NK-92 treated with Interleukin-12 subunit alpha and Interleukin-12 subunit beta, amount 100 ng/mL, for 24 hours (cell line): Measurements from ENCODE around the gene LIPI.
A peak's percentile ranks its signal among the peaks of the same experiment; 100 is the strongest.
"Not testable (repeated sequence)": the region's sequence is repeated elsewhere in the genome, so short reads cannot be mapped to it uniquely, and the experiment has no call there.

ENCODE experiments used
- DNase-seq: peaks from one replicate; lab custom pipeline; 2025; lab: John Stamatoyannopoulos, UW

Gene LIPI

GRCh38 chr21:14210738-14211137, at the start of gene LIPI:
LIPI (minus strand) TSS chr21:14210955; CDS start chr21:14210845, 110 bp downstream.
- no peak for DNase-seq

- no peak for DNase-seq
Measured at GRCh38 chr21:14260174-14260764, 49.5 kb upstream of the LIPI start.

GRCh38 chr21:14259747-14260146, 49.0 kb upstream of the LIPI start:
- no peak for DNase-seq

GRCh38 chr21:14251336-14251735, 40.6 kb upstream of the LIPI start:
- no peak for DNase-seq

- DNase-seq, result no peak
Measured at GRCh38 chr21:14245711-14246110, 35.0 kb upstream of the LIPI start.

GRCh38 chr21:14244911-14245310, 34.2 kb upstream of the LIPI start:
- no peak for DNase-seq

- DNase-seq, result no peak
Measured at GRCh38 chr21:14243874-14244273, 33.1 kb upstream of the LIPI start.

- DNase-seq, result no peak
Measured at GRCh38 chr21:14243461-14243860, 32.7 kb upstream of the LIPI start.

- no peak for DNase-seq
Measured at GRCh38 chr21:14241297-14241696, 30.5 kb upstream of the LIPI start.

- no peak for DNase-seq
Measured at GRCh38 chr21:14239281-14239680, 28.5 kb upstream of the LIPI start.

- no peak for DNase-seq
Measured at GRCh38 chr21:14236180-14236579, 25.4 kb upstream of the LIPI start.

- no peak for DNase-seq
Measured at GRCh38 chr21:14235101-14235500, 24.3 kb upstream of the LIPI start.

GRCh38 chr21:14229399-14229798, 18.6 kb upstream of the LIPI start:
- no peak for DNase-seq

GRCh38 chr21:14223365-14223764, 12.6 kb upstream of the LIPI start:
- DNase-seq, result no peak

- DNase-seq, result no peak
Measured at GRCh38 chr21:14215971-14216641, 5.4 kb upstream of the LIPI start, which contains the start of gene RBM11. RBM11 (plus strand) TSS chr21:14216157; CDS start chr21:14216187, 30 bp downstream.

GRCh38 chr21:14213164-14213563, 2.4 kb upstream of the LIPI start:
- no peak for DNase-seq

GRCh38 chr21:14206222-14206621, 4.5 kb downstream of the LIPI start:
- DNase-seq, result no peak

- not testable (repeated sequence) for DNase-seq
Measured at GRCh38 chr21:14166463-14167223, 44.1 kb downstream of the LIPI start.

- no peak for DNase-seq
Measured at GRCh38 chr21:14143999-14144398, 66.8 kb downstream of the LIPI start.

- DNase-seq, result no peak
Measured at GRCh38 chr21:14124266-14124665, 86.5 kb downstream of the LIPI start.

- no peak for DNase-seq
Measured at GRCh38 chr21:14121719-14122118, 89.0 kb downstream of the LIPI start.

GRCh38 chr21:14120091-14120734, 90.5 kb downstream of the LIPI start:
- peak; percentile 45 for DNase-seq

- DNase-seq, result no peak
Measured at GRCh38 chr21:14119038-14119437, 91.7 kb downstream of the LIPI start.
